Upper lobe of left lung (tissue), 6 donors: ENCODE results near the gene HTR2A. TPM values are rescaled to one million over a fixed set of nuclear protein-coding genes. Genes with fewer than 3 reads are reported as not detected.

Experiments
- ATAC-seq, 2 donors: fragments of 200-7000 bp; cut with Tn5 transposase; one replicate each; pipeline ENCODE4 v1.9.1; 2022; ENCODE audit warnings: mild to moderate bottlenecking in 2 of 2, moderate library complexity in 2 of 2; ENCODE audit not compliant: low FRiP score in 2 of 2
- DNase-seq, 2 donors: peaks; one replicate each; pipeline ENCODE4 v3.0.0-alpha.2; 2019 to 2020
- H3K27ac ChIP-seq, 4 donors: fragments of 200-600 bp; sonication (generic); one replicate each; pipeline ENCODE4 v1.5.1; 2016 to 2019
- H3K27me3 ChIP-seq, 4 donors: fragments of 200-600 bp; sonication (generic); one replicate each; pipeline ENCODE4 v1.5.1; 2017 to 2019
- H3K36me3 ChIP-seq, 4 donors: fragments of 200-600 bp; sonication (generic); one replicate each; pipeline ENCODE4 v1.5.1; 2016 to 2019
- H3K4me1 ChIP-seq, 4 donors: fragments of 200-600 bp; sonication (generic); one replicate each; pipeline ENCODE4 v1.5.1; 2018 to 2019
- H3K4me3 ChIP-seq, 4 donors: fragments of 200-600 bp; sonication (generic); one replicate each; pipeline ENCODE4 v1.5.1; 2017 to 2019; ENCODE audit warnings: mild to moderate bottlenecking in 2 of 4, moderate library complexity in 1 of 4
- H3K9me3 ChIP-seq, 4 donors: fragments of 200-600 bp; sonication (generic); one replicate each; pipeline ENCODE4 v1.5.1; 2018 to 2019
- EP300 ChIP-seq, 4 donors: sonication (generic); formaldehyde crosslinking; IDR thresholded peaks; one replicate each; pipeline ENCODE4 v1.5.1; 2017; ENCODE audit warnings: antibody characterized with exemption in 4 of 4, control low read depth in 2 of 4
- POLR2A ChIP-seq, 4 donors: fragments of 450-650 bp; IDR thresholded peaks; one replicate each; pipeline ENCODE4 v1.5.1; 2016 to 2017; ENCODE audit warnings: antibody characterized with exemption in 4 of 4, mild to moderate bottlenecking in 2 of 4
- POLR2AphosphoS5 ChIP-seq, 2 donors: sonication (generic); formaldehyde crosslinking; IDR thresholded peaks; one replicate each; pipeline ENCODE4 v1.5.1; 2017; ENCODE audit warnings: antibody characterized with exemption in 2 of 2
- WGBS, 2 donors: methylation state at CpG; one replicate each; pipeline ENCODE4 v1.1.5; 2017 to 2018; 5-methylcytosine and 5-hydroxymethylcytosine counted together
- total RNA-seq, 6 donors: library from RNA; depleted of rRNA in 4 of 6; stranded (reverse); fragments of >200 nt in 4 of 6; gene quantifications; one replicate each; pipeline versions ENCODE4 v1.1.0 to v1.2.1, GENCODE V29; 2016 to 2021
- TF ChIP-seq, protein P1 (sequence below), 6 experiments: fragments of 450-650 bp in 4 of 6; fragments of 200-600 bp in 2 of 6; sonication (generic) in 2 of 6; IDR thresholded peaks; one replicate each; pipeline ENCODE4 v1.5.1; 2016 to 2019; ENCODE audit warnings: antibody characterized with exemption in 6 of 6
- donor health status: DM: no; HTN: no; CAD: no; lungs with moderate emphysema.
- donor health status: DM: no; HTN: yes; CAD: no; lungs with severe emphysema.

Gene HTR2A
- total RNA-seq, 6 donors from 2014 or later, result 0.15 to 0.57 (median 0.30) TPM; not detected in 3

GRCh38 chr13:46895381-46895780 is 1.5 kb downstream of the HTR2A start:
- Histone ChIP-seq H3K4me3 (no peak overlapping the region), H3K36me3 (no peaks in the 10 kb centered on the region), H3K27me3 (no peaks in the 10 kb centered on the region), H3K27ac (no peak overlapping the region), H3K9me3 (no peaks in the 10 kb centered on the region), H3K4me1 (peaks cover 0 to 22% (median 0%) of the 10 kb centered on the region in 4 donors)
- DNase-seq (no peak), ATAC-seq (no peak)
- TF ChIP-seq POLR2A (IDR thresholded peaks at IDR 0.05), result no peak
- TF ChIP-seq, protein P1, sequence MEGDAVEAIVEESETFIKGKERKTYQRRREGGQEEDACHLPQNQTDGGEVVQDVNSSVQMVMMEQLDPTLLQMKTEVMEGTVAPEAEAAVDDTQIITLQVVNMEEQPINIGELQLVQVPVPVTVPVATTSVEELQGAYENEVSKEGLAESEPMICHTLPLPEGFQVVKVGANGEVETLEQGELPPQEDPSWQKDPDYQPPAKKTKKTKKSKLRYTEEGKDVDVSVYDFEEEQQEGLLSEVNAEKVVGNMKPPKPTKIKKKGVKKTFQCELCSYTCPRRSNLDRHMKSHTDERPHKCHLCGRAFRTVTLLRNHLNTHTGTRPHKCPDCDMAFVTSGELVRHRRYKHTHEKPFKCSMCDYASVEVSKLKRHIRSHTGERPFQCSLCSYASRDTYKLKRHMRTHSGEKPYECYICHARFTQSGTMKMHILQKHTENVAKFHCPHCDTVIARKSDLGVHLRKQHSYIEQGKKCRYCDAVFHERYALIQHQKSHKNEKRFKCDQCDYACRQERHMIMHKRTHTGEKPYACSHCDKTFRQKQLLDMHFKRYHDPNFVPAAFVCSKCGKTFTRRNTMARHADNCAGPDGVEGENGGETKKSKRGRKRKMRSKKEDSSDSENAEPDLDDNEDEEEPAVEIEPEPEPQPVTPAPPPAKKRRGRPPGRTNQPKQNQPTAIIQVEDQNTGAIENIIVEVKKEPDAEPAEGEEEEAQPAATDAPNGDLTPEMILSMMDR (IDR thresholded peaks at IDR 0.05), result no peak
- TF ChIP-seq EP300 (IDR thresholded peaks at IDR 0.05), result no peak
- TF ChIP-seq POLR2AphosphoS5 (IDR thresholded peaks at IDR 0.05), result no peak
- 64 to 71% methylated on average over 8 of the region's 8 CpGs for WGBS, 2 donors

GRCh38 chr13:46894568-46894967 is 2.3 kb downstream of the HTR2A start:
- ATAC-seq (peak in 1 of 2 donors; percentile 61), DNase-seq (no peak)
- H3K27ac ChIP-seq, result peak overlapping the region in 2 of 4 donors; percentile 50 to 77
- no peaks in the 10 kb centered on the region for H3K9me3 ChIP-seq
- no peaks in the 10 kb centered on the region for H3K27me3 ChIP-seq
- no peaks in the 10 kb centered on the region for H3K36me3 ChIP-seq
- peaks cover 0 to 22% (median 0%) of the 10 kb centered on the region in 4 donors for H3K4me1 ChIP-seq
- peak overlapping the region in 3 of 4 donors; percentile 45 to 66 (median 64) for H3K4me3 ChIP-seq
- no peak for TF ChIP-seq POLR2AphosphoS5 (IDR thresholded peaks at IDR 0.05)
- TF ChIP-seq, protein P1 (IDR thresholded peaks at IDR 0.05), result no peak
- no peak for TF ChIP-seq POLR2A (IDR thresholded peaks at IDR 0.05)
- no peak for TF ChIP-seq EP300 (IDR thresholded peaks at IDR 0.05)

DNA sequence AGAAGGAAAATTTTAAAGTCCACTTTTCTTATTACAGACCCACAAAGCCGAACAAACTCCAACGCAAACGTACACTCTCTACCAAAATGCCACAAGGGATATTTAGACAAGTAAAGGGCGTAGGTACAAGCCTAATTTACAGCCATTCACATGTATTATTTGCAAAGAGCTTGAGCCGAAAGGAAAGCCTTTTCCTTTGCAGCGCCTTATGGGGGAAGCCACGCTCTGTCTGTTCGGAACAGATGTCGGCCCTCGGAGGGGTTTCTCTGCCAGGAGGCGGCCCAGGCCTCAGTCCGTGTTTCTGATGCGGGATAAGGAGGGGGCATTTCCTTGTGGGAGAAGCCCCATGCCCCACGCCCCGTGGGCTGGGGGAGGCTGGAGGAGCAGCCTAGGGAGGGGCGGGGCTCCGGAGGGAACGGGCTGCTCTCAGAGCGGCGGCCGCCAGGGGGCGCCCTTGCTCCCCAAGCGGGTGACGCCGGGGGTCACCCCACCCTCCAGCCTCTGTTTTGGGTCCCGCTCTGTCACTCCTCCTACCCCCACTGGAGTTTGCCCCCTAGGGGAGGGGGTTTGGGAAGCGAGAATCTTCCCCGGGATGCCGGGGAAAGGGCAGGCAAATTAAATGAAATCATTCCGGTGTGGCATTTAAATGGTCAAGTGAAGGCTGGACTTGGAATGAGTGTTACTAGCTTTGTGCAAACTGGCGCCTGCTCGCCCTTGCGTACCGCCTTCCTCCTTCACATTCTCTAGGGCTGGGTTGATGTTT is 2.9 kb downstream of the HTR2A start:
- DNase-seq, result peak; percentile 69 to 96
- Histone ChIP-seq H3K36me3 (no peaks in the 10 kb centered on the region), H3K4me3 (peak overlapping the region; percentile 1 to 66 (median 54)), H3K9me3 (no peaks in the 10 kb centered on the region), H3K27ac (peak overlapping the region in 3 of 4 donors; percentile 36 to 77 (median 50)), H3K4me1 (peaks cover 0 to 22% (median 0%) of the 10 kb centered on the region in 4 donors), H3K27me3 (no peaks in the 10 kb centered on the region)
- ATAC-seq, result peak; percentile 95 to 96
- 2 to 3% methylated on average over 15 to 28 of the region's 34 CpGs for WGBS, 2 donors
- TF ChIP-seq EP300 (IDR thresholded peaks at IDR 0.05), result no peak
- TF ChIP-seq, protein P1 (IDR thresholded peaks at IDR 0.05), result peak; percentile 81 to 94 (median 88)
- TF ChIP-seq POLR2A (IDR thresholded peaks at IDR 0.05), result peak in 1 of 4 donors; percentile 9

GRCh38 chr13:46893221-46893740 is 3.6 kb downstream of the HTR2A start:
- Histone ChIP-seq H3K36me3 (no peaks in the 10 kb centered on the region), H3K9me3 (no peaks in the 10 kb centered on the region), H3K27me3 (no peaks in the 10 kb centered on the region), H3K4me1 (peaks cover 0 to 22% (median 0%) of the 10 kb centered on the region in 4 donors), H3K4me3 (peak overlapping the region in 1 of 4 donors; percentile 64), H3K27ac (no peak overlapping the region)
- no peak for ATAC-seq
- DNase-seq, result no peak
- no peak for TF ChIP-seq POLR2A (IDR thresholded peaks at IDR 0.05)
- no peak for TF ChIP-seq EP300 (IDR thresholded peaks at IDR 0.05)
- TF ChIP-seq, protein P1 (IDR thresholded peaks at IDR 0.05), result no peak
- 51 to 56% methylated on average over 4 of the region's 4 CpGs for WGBS, 2 donors
